VCaP (cell line): ENCODE measurements around the gene IRX4.

Experiments used
- H3K27ac ChIP-seq: fragments of 450-650 bp; 2 replicates; pipeline ENCODE4 v1.5.1; 2017
- CTCF ChIP-seq: fragments of 450-650 bp; conservative IDR thresholded peaks from 2 replicates; pipeline ENCODE4 v1.5.1; 2017; ENCODE audit warnings: mild to moderate bottlenecking, moderate library complexity

The IRX4 gene

GRCh38 chr5:1879292-1880263 lies 3.1 kb downstream of the IRX4 start:
- no peak for TF ChIP-seq CTCF
- H3K27ac ChIP-seq, result no peak overlapping the region

- no peak for TF ChIP-seq CTCF
- no peak overlapping the region for H3K27ac ChIP-seq
Measured at GRCh38 chr5:1878050-1878849, 4.5 kb downstream of the IRX4 start.

- H3K27ac ChIP-seq, result no peak overlapping the region
- no peak for TF ChIP-seq CTCF
Measured at GRCh38 chr5:1877103-1878049, 5.3 kb downstream of the IRX4 start.

GRCh38 chr5:1876660-1877064 lies 6.1 kb downstream of the IRX4 start:
- no peak for TF ChIP-seq CTCF
- H3K27ac ChIP-seq, result no peak overlapping the region

- no peak overlapping the region for H3K27ac ChIP-seq
- no peak for TF ChIP-seq CTCF
Measured at GRCh38 chr5:1875843-1876659, 6.7 kb downstream of the IRX4 start.

GRCh38 chr5:1875281-1875842 lies 7.4 kb downstream of the IRX4 start:
- no peak overlapping the region for H3K27ac ChIP-seq
- no peak for TF ChIP-seq CTCF
